HUES6 (cell line): ENCODE measurements around the gene OR8B3.

ENCODE experiments used
- H3K27ac ChIP-seq: 2 replicates; pipeline ENCODE4 v1.7.0; 2013; ENCODE audit warnings: low read depth, mild to moderate bottlenecking, low read length, inconsistent platforms
- H3K27me3 ChIP-seq: 2 replicates; pipeline ENCODE4 v1.6.1; 2013; ENCODE audit warnings: low read length; ENCODE audit not compliant: control insufficient read depth, insufficient read depth
- H3K36me3 ChIP-seq: 2 replicates; pipeline ENCODE4 v1.6.1; 2013; ENCODE audit warnings: low read length; ENCODE audit not compliant: control insufficient read depth, insufficient read depth
- H3K4me1 ChIP-seq: 2 replicates; pipeline ENCODE4 v1.6.1; 2013; ENCODE audit warnings: low read length; ENCODE audit not compliant: control insufficient read depth, insufficient read depth
- H3K4me3 ChIP-seq: 2 replicates; pipeline ENCODE4 v1.5.1; 2013; ENCODE audit warnings: low read depth, low read length
- H3K9ac ChIP-seq: one replicate; pipeline ENCODE4 v1.6.1; 2013; ENCODE audit warnings: mild to moderate bottlenecking, low read length
- H3K9me3 ChIP-seq: 2 replicates; pipeline ENCODE4 v1.6.1; 2013; ENCODE audit warnings: low read depth, low read length; ENCODE audit not compliant: control insufficient read depth, insufficient read depth

The OR8B3 gene

GRCh38 chr11:124398924-124399323 is at the start of gene OR8B3:
Gene OR8B3, minus strand, starts transcription at chr11:124399024. Its CDS starts 1,673 bp downstream, at chr11:124397351.
- H3K4me1 ChIP-seq = no peaks in the 10 kb centered on the region
- no peak within 1 kb of the TSS for H3K9ac ChIP-seq
- H3K27ac ChIP-seq = no peak within 1 kb of the TSS
- H3K9me3 ChIP-seq = no peaks in the 10 kb centered on the region
- H3K4me3 ChIP-seq = no peak within 1 kb of the TSS
- no peaks in the 10 kb centered on the region for H3K27me3 ChIP-seq
- H3K36me3 ChIP-seq = no peaks in the 10 kb centered on the region

GRCh38 chr11:124446916-124447315 is 48.1 kb upstream of the OR8B3 start:
- no peaks in the 10 kb centered on the region for H3K9me3 ChIP-seq
- H3K27me3 ChIP-seq = no peaks in the 10 kb centered on the region
- H3K4me1 ChIP-seq = no peaks in the 10 kb centered on the region
- no peak overlapping the region for H3K4me3 ChIP-seq
- no peaks in the 10 kb centered on the region for H3K36me3 ChIP-seq
- H3K27ac ChIP-seq = no peak overlapping the region
- H3K9ac ChIP-seq = no peak overlapping the region

- no peaks in the 10 kb centered on the region for H3K4me1 ChIP-seq
- H3K27ac ChIP-seq = no peak within 1 kb of the TSS
- H3K9ac ChIP-seq = no peak within 1 kb of the TSS
- no peaks in the 10 kb centered on the region for H3K36me3 ChIP-seq
- no peaks in the 10 kb centered on the region for H3K27me3 ChIP-seq
- no peak within 1 kb of the TSS for H3K4me3 ChIP-seq
- H3K9me3 ChIP-seq = no peaks in the 10 kb centered on the region
Observed at GRCh38 chr11:124445646-124446150, 46.9 kb upstream of the OR8B3 start, which contains the start of gene OR8B8. Gene OR8B8, minus strand, starts transcription at chr11:124445696. Its CDS starts 4,611 bp downstream, at chr11:124441085.

GRCh38 chr11:124442847-124443246 is 44.0 kb upstream of the OR8B3 start:
- Histone ChIP-seq H3K4me1 (no peaks in the 10 kb centered on the region), H3K36me3 (no peaks in the 10 kb centered on the region), H3K4me3 (no peak overlapping the region), H3K9me3 (no peaks in the 10 kb centered on the region), H3K27me3 (no peaks in the 10 kb centered on the region), H3K27ac (no peak overlapping the region), H3K9ac (no peak overlapping the region)

GRCh38 chr11:124442442-124442841 is 43.6 kb upstream of the OR8B3 start:
- Histone ChIP-seq H3K36me3 (no peaks in the 10 kb centered on the region), H3K9me3 (no peaks in the 10 kb centered on the region), H3K4me3 (no peak overlapping the region), H3K4me1 (no peaks in the 10 kb centered on the region), H3K9ac (no peak overlapping the region), H3K27me3 (no peaks in the 10 kb centered on the region), H3K27ac (no peak overlapping the region)

- H3K36me3 ChIP-seq = no peaks in the 10 kb centered on the region
- no peaks in the 10 kb centered on the region for H3K9me3 ChIP-seq
- H3K4me1 ChIP-seq = no peaks in the 10 kb centered on the region
- no peak overlapping the region for H3K9ac ChIP-seq
- H3K27me3 ChIP-seq = no peaks in the 10 kb centered on the region
- no peak overlapping the region for H3K27ac ChIP-seq
- no peak overlapping the region for H3K4me3 ChIP-seq
Observed at GRCh38 chr11:124441519-124441918, 42.7 kb upstream of the OR8B3 start.

- no peaks in the 10 kb centered on the region for H3K27me3 ChIP-seq
- no peaks in the 10 kb centered on the region for H3K9me3 ChIP-seq
- no peaks in the 10 kb centered on the region for H3K36me3 ChIP-seq
- H3K9ac ChIP-seq = no peak overlapping the region
- no peak overlapping the region for H3K4me3 ChIP-seq
- H3K27ac ChIP-seq = no peak overlapping the region
- no peaks in the 10 kb centered on the region for H3K4me1 ChIP-seq
Observed at GRCh38 chr11:124441081-124441480, 42.3 kb upstream of the OR8B3 start.

- H3K36me3 ChIP-seq = no peaks in the 10 kb centered on the region
- H3K27me3 ChIP-seq = no peaks in the 10 kb centered on the region
- no peak overlapping the region for H3K9ac ChIP-seq
- no peak overlapping the region for H3K4me3 ChIP-seq
- no peaks in the 10 kb centered on the region for H3K4me1 ChIP-seq
- H3K27ac ChIP-seq = no peak overlapping the region
- H3K9me3 ChIP-seq = no peaks in the 10 kb centered on the region
Observed at GRCh38 chr11:124440608-124441007, 41.8 kb upstream of the OR8B3 start.

GRCh38 chr11:124434699-124435098 is 35.9 kb upstream of the OR8B3 start:
- no peak overlapping the region for H3K27ac ChIP-seq
- no peaks in the 10 kb centered on the region for H3K4me1 ChIP-seq
- H3K9me3 ChIP-seq = no peaks in the 10 kb centered on the region
- no peaks in the 10 kb centered on the region for H3K36me3 ChIP-seq
- H3K9ac ChIP-seq = no peak overlapping the region
- H3K27me3 ChIP-seq = no peaks in the 10 kb centered on the region
- no peak overlapping the region for H3K4me3 ChIP-seq

GRCh38 chr11:124429599-124429998 is 30.8 kb upstream of the OR8B3 start:
- H3K9ac ChIP-seq = no peak overlapping the region
- H3K4me3 ChIP-seq = no peak overlapping the region
- H3K9me3 ChIP-seq = no peaks in the 10 kb centered on the region
- H3K4me1 ChIP-seq = no peaks in the 10 kb centered on the region
- no peaks in the 10 kb centered on the region for H3K27me3 ChIP-seq
- H3K27ac ChIP-seq = no peak overlapping the region
- no peaks in the 10 kb centered on the region for H3K36me3 ChIP-seq

- no peak within 1 kb of the TSS for H3K9ac ChIP-seq
- H3K27ac ChIP-seq = no peak within 1 kb of the TSS
- no peaks in the 10 kb centered on the region for H3K36me3 ChIP-seq
- H3K4me1 ChIP-seq = no peaks in the 10 kb centered on the region
- no peak within 1 kb of the TSS for H3K4me3 ChIP-seq
- no peaks in the 10 kb centered on the region for H3K9me3 ChIP-seq
- no peaks in the 10 kb centered on the region for H3K27me3 ChIP-seq
Observed at GRCh38 chr11:124424384-124424921, 25.6 kb upstream of the OR8B3 start, which contains the start of gene OR8B4. Gene OR8B4, minus strand, starts transcription at chr11:124424871. Its CDS starts 0 bp downstream, at chr11:124424871.
